Keratinocyte (primary cell): ENCODE data around the gene ZNF462. TPM values are rescaled to one million over a fixed set of nuclear protein-coding genes. Genes with fewer than 3 reads are reported as not detected.

ENCODE experiments used
- DNase-seq: peaks from one replicate; pipeline ENCODE4 v3.0.0-alpha.2; 2011; ENCODE audit warnings: low read depth, missing footprints, low spot score
- FAIRE-seq: peaks from 2 replicates; lab custom pipeline; 2011; peaks lifted over from hg19 to GRCh38; lab: Jason Lieb, UNC
- H2AFZ ChIP-seq: 2 replicates; pipeline ENCODE4 v1.6.0; 2012; ENCODE audit warnings: low read length, control low read depth, inconsistent platforms; ENCODE audit not compliant: control insufficient read depth
- H3K27ac ChIP-seq: 2 replicates; pipeline ENCODE4 v1.5.1; 2011; ENCODE audit warnings: low read length; ENCODE audit not compliant: control insufficient read depth, insufficient read depth
- H3K27me3 ChIP-seq: 3 replicates; pipeline ENCODE4 v1.6.0; 2011; ENCODE audit warnings: low read length; ENCODE audit not compliant: control insufficient read depth, insufficient read depth; ENCODE audit errors: extremely low read depth
- H3K36me3 ChIP-seq, 2 experiments: 2 replicates in 1 of 2; 3 replicates in 1 of 2; pipeline ENCODE4 v1.5.1; 2011; ENCODE audit warnings: low read length in 2 of 2, mild to moderate bottlenecking in 1 of 2; ENCODE audit not compliant: control insufficient read depth in 2 of 2, insufficient read depth in 2 of 2; ENCODE audit errors: extremely low read depth in 1 of 2
- H3K4me1 ChIP-seq: 3 replicates; pipeline ENCODE4 v1.5.1; 2011; ENCODE audit warnings: low read length; ENCODE audit not compliant: control insufficient read depth, insufficient read depth; ENCODE audit errors: extremely low read depth
- H3K4me2 ChIP-seq: 3 replicates; pipeline ENCODE4 v1.6.0; 2011; ENCODE audit warnings: low read depth, low read length; ENCODE audit not compliant: control insufficient read depth, insufficient read depth; ENCODE audit errors: extremely low read depth
- H3K4me3 ChIP-seq, 3 experiments: fragments of 200-600 bp in 1 of 3; sonication (generic) in 1 of 3; 2 replicates in 2 of 3; 3 replicates in 1 of 3; pipeline ENCODE4 v1.5.1; 2011 to 2016; ENCODE audit warnings: low read length in 3 of 3, mild to moderate bottlenecking in 3 of 3, control low read depth in 2 of 3, inconsistent platforms in 1 of 3, low read depth in 1 of 3, mixed read lengths in 1 of 3, mixed run types in 1 of 3, moderate library complexity in 1 of 3; ENCODE audit not compliant: control insufficient read depth in 2 of 3, insufficient read depth in 2 of 3; ENCODE audit errors: extremely low read depth in 1 of 3
- H3K79me2 ChIP-seq: 2 replicates; pipeline ENCODE4 v1.6.0; 2012; ENCODE audit warnings: low read length; ENCODE audit not compliant: control insufficient read depth, insufficient read depth
- H3K9ac ChIP-seq: 3 replicates; pipeline ENCODE4 v1.6.0; 2011; ENCODE audit warnings: low read length; ENCODE audit not compliant: control insufficient read depth, insufficient read depth; ENCODE audit errors: extremely low read depth
- H3K9me1 ChIP-seq: 3 replicates; pipeline ENCODE4 v1.6.0; 2011; ENCODE audit warnings: low read length; ENCODE audit not compliant: control insufficient read depth, insufficient read depth; ENCODE audit errors: extremely low read depth
- H3K9me3 ChIP-seq: 2 replicates; pipeline ENCODE4 v1.5.1; 2012; ENCODE audit warnings: low read depth, low read length; ENCODE audit not compliant: control insufficient read depth
- H4K20me1 ChIP-seq: 3 replicates; pipeline ENCODE4 v1.6.0; 2011; ENCODE audit warnings: low read length; ENCODE audit not compliant: control insufficient read depth, insufficient read depth; ENCODE audit errors: extremely low read depth
- CTCF ChIP-seq, 3 experiments: IDR thresholded peaks in 1 of 3; conservative IDR thresholded peaks in 1 of 3; optimal IDR thresholded peaks in 1 of 3; 2 replicates in 2 of 3; 3 replicates in 1 of 3; pipeline versions ENCODE3 to v1.5.1; 2011; ENCODE audit warnings: low read length in 3 of 3, mild to moderate bottlenecking in 3 of 3, moderate library complexity in 2 of 3, control low read depth in 1 of 3, inconsistent platforms in 1 of 3; ENCODE audit not compliant: insufficient read depth in 2 of 3; ENCODE audit errors: extremely low read depth in 1 of 3
- EZH2 ChIP-seq: IDR thresholded peaks from one replicate; pipeline ENCODE4 v1.6.1; 2012; ENCODE audit warnings: inconsistent platforms, mild to moderate bottlenecking, low read length, moderate library complexity
- dilution Hi-C: fragments of 300-500 bp; cut with MboI; formaldehyde crosslinking; loops from one replicate; pipeline ENCODE4 v1.7.0; 2020; ENCODE audit warnings: low sequenced_read_pairs; ENCODE audit not compliant: extremely low pct_ligation_motif_present
- polyA plus RNA-seq, 5 experiments: library from polyadenylated mRNA; depleted of rRNA in 3 of 5; stranded (reverse) in 3 of 5; stranded (forward) in 1 of 5; unstranded in 1 of 5; fragments of >200 nt; gene quantifications; 1 replicate in 1 of 5; 2 replicates in 3 of 5; 3 replicates in 1 of 5; pipeline versions ENCODE4 v1.2.1 to v1.2.3, GENCODE V29; 2011 to 2012; ENCODE audit warnings: missing spikeins in 2 of 5, low read depth in 1 of 5, low replicate concordance in 1 of 5

Gene ZNF462
- polyA plus RNA-seq, 1 donor (not counting 4 experiments of a cell fraction or from before 2014, with no cell fraction given), result 7.8 TPM

GRCh38 chr9:106945727-106946660 lies 83.0 kb downstream of the ZNF462 start:
- Histone ChIP-seq H3K9me1 (no peaks in the 10 kb centered on the region), H3K36me3 (peaks cover 8 to 12% of the 10 kb centered on the region in 2 experiments), H3K4me1 (no peaks in the 10 kb centered on the region), H3K27me3 (no peaks in the 10 kb centered on the region), H3K9ac (no peak overlapping the region), H3K79me2 (no peaks in the 10 kb centered on the region), H3K9me3 (no peaks in the 10 kb centered on the region), H2AFZ (no peak overlapping the region), H3K4me3 (no peak overlapping the region), H3K27ac (no peak overlapping the region), H3K4me2 (no peak overlapping the region), H4K20me1 (no peaks in the 10 kb centered on the region)
- dilution Hi-C loops, result no loop called here
- DNase-seq (no peak), FAIRE-seq (no peak)
- TF ChIP-seq CTCF (optimal IDR thresholded peaks at IDR 0.05 in 1 of 3, IDR thresholded peaks at IDR 0.05 in 1 of 3, conservative IDR thresholded peaks at IDR 0.05 in 1 of 3; ENCODE audit: extremely low read depth in 1 of 3, insufficient read depth in 2 of 3, low read length in 3 of 3), result no peak
- TF ChIP-seq EZH2, result no peak

GRCh38 chr9:106947106-106947900 lies 84.3 kb downstream of the ZNF462 start:
- dilution Hi-C loops, result no loop called here
- no peak overlapping the region for H3K27ac ChIP-seq
- H3K9me1 ChIP-seq, result no peaks in the 10 kb centered on the region
- H3K36me3 ChIP-seq, result peaks cover 8 to 10% of the 10 kb centered on the region in 2 experiments
- no peak for DNase-seq
- H3K9ac ChIP-seq, result no peak overlapping the region
- no peaks in the 10 kb centered on the region for H3K9me3 ChIP-seq
- no peaks in the 10 kb centered on the region for H3K27me3 ChIP-seq
- H3K4me1 ChIP-seq, result no peaks in the 10 kb centered on the region
- H3K79me2 ChIP-seq, result no peaks in the 10 kb centered on the region
- no peak for FAIRE-seq
- no peak overlapping the region for H3K4me3 ChIP-seq
- no peak overlapping the region for H2AFZ ChIP-seq
- no peak overlapping the region for H3K4me2 ChIP-seq
- no peaks in the 10 kb centered on the region for H4K20me1 ChIP-seq
- TF ChIP-seq CTCF (optimal IDR thresholded peaks at IDR 0.05 in 1 of 3, IDR thresholded peaks at IDR 0.05 in 1 of 3, conservative IDR thresholded peaks at IDR 0.05 in 1 of 3; ENCODE audit: extremely low read depth in 1 of 3, insufficient read depth in 2 of 3, low read length in 3 of 3) (no peak), EZH2 (no peak)
